CD14-positive monocyte (primary cell): ENCODE results near the gene PAX8. TPM values are rescaled to one million over a fixed set of nuclear protein-coding genes. Genes with fewer than 3 reads are reported as not detected.

Source experiments
- DNase-seq, 3 donors: peaks; one replicate each; pipeline ENCODE4 v3.0.0-alpha.2; 2011 to 2022
- H2AFZ ChIP-seq: 2 replicates; pipeline ENCODE4 v1.6.0; 2012; ENCODE audit warnings: mild to moderate bottlenecking, low read depth, low read length, inconsistent platforms; ENCODE audit not compliant: insufficient read depth, poor library complexity, severe bottlenecking
- H3K27ac ChIP-seq, 2 donors: 1 replicate in 1 of 2; 2 replicates in 1 of 2; pipeline ENCODE4 v1.5.1; 2012 to 2013; ENCODE audit warnings: low read length in 2 of 2, control low read depth in 1 of 2, inconsistent platforms in 1 of 2, low read depth in 1 of 2, mild to moderate bottlenecking in 1 of 2
- H3K27me3 ChIP-seq, 2 donors: one replicate each; pipeline versions ENCODE4 v1.6.0 to v1.6.1; 2011 to 2013; ENCODE audit warnings: low read length in 2 of 2; ENCODE audit not compliant: control insufficient read depth in 2 of 2, insufficient read depth in 2 of 2
- H3K36me3 ChIP-seq, 2 donors: replicated peaks in 1 of 2; 1 replicate in 1 of 2; 2 replicates in 1 of 2; pipeline versions ENCODE4 v1.5.1 to v1.6.1; 2012 to 2013; ENCODE audit warnings: low read length in 2 of 2, control low read depth in 1 of 2, inconsistent platforms in 1 of 2, mild to moderate bottlenecking in 1 of 2; ENCODE audit not compliant: insufficient read depth in 2 of 2, control insufficient read depth in 1 of 2
- H3K4me1 ChIP-seq, 2 donors: 1 replicate in 1 of 2; 2 replicates in 1 of 2; pipeline versions ENCODE4 v1.5.1 to v1.6.1; 2012 to 2013; ENCODE audit warnings: low read length in 2 of 2, control low read depth in 1 of 2, inconsistent platforms in 1 of 2, mild to moderate bottlenecking in 1 of 2, moderate library complexity in 1 of 2; ENCODE audit not compliant: insufficient read depth in 2 of 2, control insufficient read depth in 1 of 2
- H3K4me2 ChIP-seq: replicated peaks from 2 replicates; pipeline ENCODE3; 2012; ENCODE audit warnings: low read length, moderate library complexity, mild to moderate bottlenecking; ENCODE audit not compliant: poor library complexity, severe bottlenecking; ENCODE audit errors: extremely low read depth
- H3K4me3 ChIP-seq, 3 experiments: fragments of 200-600 bp in 1 of 3; sonication (generic) in 1 of 3; replicated peaks in 1 of 3; 1 replicate in 2 of 3; 2 replicates in 1 of 3; pipeline ENCODE4 v1.5.1; 2011 to 2013; ENCODE audit warnings: low read length in 3 of 3, mild to moderate bottlenecking in 3 of 3, control low read depth in 2 of 3, low read depth in 2 of 3, inconsistent platforms in 1 of 3, moderate library complexity in 1 of 3
- H3K79me2 ChIP-seq: 2 replicates; pipeline ENCODE4 v1.6.0; 2012; ENCODE audit warnings: mild to moderate bottlenecking, control low read depth, inconsistent platforms, low read length, moderate library complexity; ENCODE audit not compliant: insufficient read depth
- H3K9ac ChIP-seq: 2 replicates; pipeline ENCODE4 v1.6.0; 2017; ENCODE audit warnings: low read length, mild to moderate bottlenecking; ENCODE audit not compliant: insufficient read depth, poor library complexity, severe bottlenecking
- H3K9me3 ChIP-seq, 2 donors: replicated peaks in 1 of 2; 1 replicate in 1 of 2; 2 replicates in 1 of 2; pipeline versions ENCODE4 v1.5.1 to v1.6.1; 2012 to 2013; ENCODE audit warnings: low read length in 2 of 2, control low read depth in 1 of 2; ENCODE audit not compliant: control insufficient read depth in 1 of 2, insufficient read depth in 1 of 2
- H4K20me1 ChIP-seq: 2 replicates; pipeline ENCODE4 v1.6.0; 2012; ENCODE audit warnings: mild to moderate bottlenecking, low read length, control low read depth, moderate library complexity; ENCODE audit not compliant: insufficient read depth
- H3K27ac Mint-ChIP-seq, 7 donors: one replicate each; pipeline ENCODE4 v1.8.0; 2020; ENCODE audit warnings: mild to moderate bottlenecking in 7 of 7, mixed read lengths in 7 of 7, moderate library complexity in 6 of 7, inconsistent platforms in 2 of 7
- H3K27me3 Mint-ChIP-seq, 3 donors: one replicate each; pipeline ENCODE4 v1.8.0; 2021 to 2022; ENCODE audit warnings: low read depth in 3 of 3, mild to moderate bottlenecking in 3 of 3, mixed read lengths in 3 of 3, moderate library complexity in 3 of 3, inconsistent platforms in 1 of 3
- H3K36me3 Mint-ChIP-seq, 2 donors: one replicate each; pipeline ENCODE4 v1.8.0; 2020; ENCODE audit warnings: mixed read lengths in 2 of 2, inconsistent platforms in 1 of 2, mild to moderate bottlenecking in 1 of 2
- H3K4me1 Mint-ChIP-seq: one replicate; pipeline ENCODE4 v1.8.0; 2020; ENCODE audit warnings: mild to moderate bottlenecking, mixed read lengths
- H3K4me3 Mint-ChIP-seq, 2 donors: one replicate each; pipeline ENCODE4 v1.8.0; 2020; ENCODE audit warnings: mild to moderate bottlenecking in 2 of 2, mixed read lengths in 2 of 2, moderate library complexity in 1 of 2
- H3K9me3 Mint-ChIP-seq, 7 donors: one replicate each; pipeline ENCODE4 v1.8.0; 2020 to 2022; ENCODE audit warnings: mixed read lengths in 7 of 7, mild to moderate bottlenecking in 6 of 7, moderate library complexity in 6 of 7, inconsistent platforms in 2 of 7
- CTCF ChIP-seq: fragments of 200-600 bp; IDR thresholded peaks from one replicate; pipeline ENCODE4 v1.8.0; 2022; ENCODE audit warnings: antibody characterized with exemption, mild to moderate bottlenecking
- WGBS: methylation state at CpG from one replicate; pipeline ENCODE4 v1.1.5; 2013; ENCODE audit warnings: missing lambda C conversion rate; ENCODE audit not compliant: insufficient coverage; 5-methylcytosine and 5-hydroxymethylcytosine counted together
- intact Hi-C, 2 donors: fragments of 100-400 bp; cut with micrococcal nuclease; formaldehyde crosslinking; loops; one replicate each; pipeline versions ENCODE4 v1.15.0 to v1.15.1; 2023
- polyA plus RNA-seq, 3 donors: library from polyadenylated mRNA; depleted of rRNA in 1 of 3; unstranded in 2 of 3; stranded (reverse) in 1 of 3; fragments of 300-500 nt in 2 of 3; fragments of >200 nt in 1 of 3; fragmentation: Illumina TruSeq in 2 of 3; gene quantifications; 1 replicate in 2 of 3; 2 replicates in 1 of 3; pipeline ENCODE4 v1.2.3, GENCODE V29; 2012 to 2021

Gene PAX8
- polyA plus RNA-seq, 3 donors, result 0.26 to 0.47 (median 0.36) TPM

- peak; percentile 91 for TF ChIP-seq CTCF
- peak overlapping the region; percentile 68 for H2AFZ ChIP-seq
- no peak overlapping the region for H3K9ac ChIP-seq
- H3K79me2 ChIP-seq, result no peaks in the 10 kb centered on the region
- intact Hi-C loops, result loop anchor here (2.0 to 5.0 kb wide), 4 partner anchors 42 to 138 kb away; no protein-coding TSS in a partner anchor
- peaks cover 0 to 4% (median 2%) of the 10 kb centered on the region in 7 donors for H3K9me3 Mint-ChIP-seq
- 47% methylated on average over 4 of the region's 10 CpGs for WGBS
- peak; percentile 68 to 81 (median 72) for DNase-seq
- H3K4me3 ChIP-seq, result no peak overlapping the region
- H3K36me3 Mint-ChIP-seq, result peaks cover 0 to 3% of the 10 kb centered on the region in 2 donors
- H3K27me3 Mint-ChIP-seq, result peaks cover 0 to 3% (median 3%) of the 10 kb centered on the region in 3 donors
- H3K36me3 ChIP-seq, result no peaks in the 10 kb centered on the region
- H3K4me1 Mint-ChIP-seq, result peaks cover 14% of the 10 kb centered on the region
- no peak overlapping the region for H3K4me3 Mint-ChIP-seq
- no peaks in the 10 kb centered on the region for H3K9me3 ChIP-seq
- no peaks in the 10 kb centered on the region for H4K20me1 ChIP-seq
- peaks cover 0 to 8% of the 10 kb centered on the region in 2 donors for H3K4me1 ChIP-seq
- H3K27ac ChIP-seq, result no peak overlapping the region
- no peak overlapping the region for H3K4me2 ChIP-seq
- H3K27me3 ChIP-seq, result no peaks in the 10 kb centered on the region
- H3K27ac Mint-ChIP-seq, result peak overlapping the region in 1 of 7 donors; percentile 51
These were observed 29.5 kb downstream of the PAX8 start for GRCh38 chr2:113248997-113249770.

- 86% methylated on average over 10 of the region's 14 CpGs for WGBS
- intact Hi-C loops, result loop anchor here (5.0 kb wide), 2 partner anchors 39 to 141 kb away; no protein-coding TSS in a partner anchor
- Mint-ChIP-seq H3K4me1 (peaks cover 16% of the 10 kb centered on the region), H3K27ac (no peak overlapping the region), H3K4me3 (no peak overlapping the region), H3K36me3 (peaks cover 0 to 3% of the 10 kb centered on the region in 2 donors), H3K27me3 (peaks cover 0 to 3% (median 0%) of the 10 kb centered on the region in 3 donors), H3K9me3 (peaks cover 0 to 4% (median 2%) of the 10 kb centered on the region in 7 donors)
- no peak for DNase-seq
- no peak for TF ChIP-seq CTCF
- Histone ChIP-seq H3K36me3 (no peaks in the 10 kb centered on the region), H4K20me1 (no peaks in the 10 kb centered on the region), H3K9ac (no peak overlapping the region), H3K79me2 (no peaks in the 10 kb centered on the region), H3K27me3 (no peaks in the 10 kb centered on the region), H3K4me1 (peaks cover 0 to 8% of the 10 kb centered on the region in 2 donors), H3K27ac (no peak overlapping the region), H3K9me3 (no peaks in the 10 kb centered on the region), H2AFZ (no peak overlapping the region), H3K4me3 (no peak overlapping the region), H3K4me2 (no peak overlapping the region)
These were observed 32.1 kb downstream of the PAX8 start for GRCh38 chr2:113246606-113247005.
